ENCODE data around the gene DGKD.

DGKD gene

GRCh38 chr2:233341296-233341695 lies 13.0 kb upstream of the DGKD start:
- ATAC-seq: no peak

GRCh38 chr2:233342301-233342700 lies 12.0 kb upstream of the DGKD start:
- TF ChIP-seq TOX (CRISPR knock-in tag; IDR thresholded peaks at IDR 0.05; ENCODE audit: borderline replicate concordance) (no peak), TSHZ2 (CRISPR knock-in tag; IDR thresholded peaks at IDR 0.05) (no peak), OSR1 (CRISPR knock-in tag; IDR thresholded peaks at IDR 0.05) (no peak), ZNF565 (CRISPR knock-in tag; conservative IDR thresholded peaks at IDR 0.05; ENCODE audit: low read depth) (no peak), SNAI2 (CRISPR knock-in tag; IDR thresholded peaks at IDR 0.05) (no peak), ARNTL (CRISPR knock-in tag; IDR thresholded peaks at IDR 0.05; ENCODE audit: borderline replicate concordance, low read depth) (no peak), CREB5 (CRISPR knock-in tag; IDR thresholded peaks at IDR 0.05; ENCODE audit: low read depth) (no peak), CSDC2 (CRISPR knock-in tag; IDR thresholded peaks at IDR 0.05) (no peak), ZNF70 (CRISPR knock-in tag; IDR thresholded peaks at IDR 0.05) (no peak), ESRRG (CRISPR knock-in tag; IDR thresholded peaks at IDR 0.05) (no peak), CSRNP3 (CRISPR knock-in tag; IDR thresholded peaks at IDR 0.05) (no peak), ZFP3 (CRISPR knock-in tag; IDR thresholded peaks at IDR 0.05) (no peak), ISL1 (CRISPR knock-in tag; IDR thresholded peaks at IDR 0.05) (no peak)
- no peak for ATAC-seq

More at GRCh38 chr2:233341296-233341695, 13.0 kb upstream of the DGKD start:
- TF ChIP-seq ZNF8 (CRISPR knock-in tag; IDR thresholded peaks at IDR 0.05) (peak; percentile 97), GLIS3 (CRISPR knock-in tag; IDR thresholded peaks at IDR 0.05) (no peak)

GRCh38 chr2:233343171-233343705 lies 11.1 kb upstream of the DGKD start:
- no peak for ATAC-seq
- TF ChIP-seq POU6F1 (CRISPR knock-in tag; IDR thresholded peaks at IDR 0.05; ENCODE audit: borderline replicate concordance, low read depth) (no peak), TOX (CRISPR knock-in tag; IDR thresholded peaks at IDR 0.05; ENCODE audit: borderline replicate concordance) (no peak), ZFP30 (CRISPR knock-in tag; IDR thresholded peaks at IDR 0.05) (no peak), CREB5 (CRISPR knock-in tag; IDR thresholded peaks at IDR 0.05; ENCODE audit: low read depth) (no peak)

- no peak for ATAC-seq
- no peak for TF ChIP-seq POU6F1 (CRISPR knock-in tag; IDR thresholded peaks at IDR 0.05; ENCODE audit: borderline replicate concordance, low read depth)
- no peak for TF ChIP-seq SNAI2 (CRISPR knock-in tag; IDR thresholded peaks at IDR 0.05)
- no peak for TF ChIP-seq PATZ1 (CRISPR knock-in tag; IDR thresholded peaks at IDR 0.05; ENCODE audit: borderline replicate concordance)
- TF ChIP-seq ZNF565 (CRISPR knock-in tag; conservative IDR thresholded peaks at IDR 0.05; ENCODE audit: low read depth): no peak
- TF ChIP-seq ESRRG (CRISPR knock-in tag; IDR thresholded peaks at IDR 0.05): no peak
- TF ChIP-seq ZFP3 (CRISPR knock-in tag; IDR thresholded peaks at IDR 0.05): no peak
- no peak for TF ChIP-seq TCF4 (CRISPR knock-in tag; IDR thresholded peaks at IDR 0.05; ENCODE audit: borderline replicate concordance)
- TF ChIP-seq CREB5 (CRISPR knock-in tag; IDR thresholded peaks at IDR 0.05; ENCODE audit: low read depth): no peak
Observed at GRCh38 chr2:233346376-233346775, 7.9 kb upstream of the DGKD start.

All from SK-N-SH treated with all-trans-retinoic acid at 6 μM for 48 hours (cell line).